Lung microvascular endothelial cell (primary cell): ENCODE data around the gene CES2. TPM values are rescaled to one million over a fixed set of nuclear protein-coding genes. Genes with fewer than 3 reads are reported as not detected.
"Not testable (repeated sequence)": the region's sequence is repeated elsewhere in the genome, so short reads cannot be mapped to it uniquely, and the experiment has no call there.

Experiments used
- DNase-seq, 2 donors: peaks; one replicate each; pipeline versions ENCODE4 v3.0.0 to v3.0.0-alpha.2; 2010; ENCODE audit warnings: low read depth in 2 of 2
- total RNA-seq: library from RNA; depleted of rRNA; stranded (reverse); fragments of >200 nt; gene quantifications from 2 replicates; pipeline ENCODE4 v1.2.1, GENCODE V29; 2014

CES2 gene
- total RNA-seq, 1 donor from 2014 or later: 12.7 TPM

DNA sequence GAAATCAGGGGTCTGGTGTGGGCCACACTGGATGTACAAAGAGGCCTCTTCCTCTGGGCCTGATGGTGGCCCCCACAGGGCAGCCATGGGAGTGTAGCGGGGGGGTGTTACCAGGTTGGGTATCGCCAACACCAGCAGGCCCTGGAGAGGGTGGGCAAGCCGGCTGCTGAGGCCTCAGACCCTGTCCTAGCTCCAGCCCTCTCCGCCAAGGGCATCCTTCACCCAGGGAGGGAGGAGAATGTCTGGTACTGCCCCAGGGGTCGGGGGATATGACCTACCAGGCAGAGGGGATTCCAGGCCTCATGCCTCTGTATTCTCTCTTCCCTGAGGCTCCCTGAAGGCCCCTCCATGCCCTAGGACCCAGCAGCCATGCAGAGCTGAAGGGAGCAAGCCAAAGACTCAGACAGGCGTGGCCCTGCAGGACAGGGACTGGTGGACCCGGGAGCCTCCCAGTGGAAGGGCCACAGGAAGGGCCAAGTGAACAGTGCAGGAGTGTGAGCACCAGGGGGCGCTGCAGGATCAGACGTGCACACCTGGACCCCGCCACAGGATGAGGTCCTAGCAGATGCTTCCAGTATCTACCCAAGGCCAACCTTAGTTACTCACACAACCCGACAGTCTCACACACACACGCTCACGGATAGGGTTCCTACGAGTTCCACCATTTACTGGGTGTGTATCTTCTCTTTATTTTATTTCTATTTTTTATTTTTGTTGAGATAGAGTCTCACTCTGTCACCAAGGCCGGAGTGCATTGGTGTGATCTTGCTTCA is 42.2 kb downstream of the CES2 start:
- peak; percentile 78 to 89 for DNase-seq

DNA sequence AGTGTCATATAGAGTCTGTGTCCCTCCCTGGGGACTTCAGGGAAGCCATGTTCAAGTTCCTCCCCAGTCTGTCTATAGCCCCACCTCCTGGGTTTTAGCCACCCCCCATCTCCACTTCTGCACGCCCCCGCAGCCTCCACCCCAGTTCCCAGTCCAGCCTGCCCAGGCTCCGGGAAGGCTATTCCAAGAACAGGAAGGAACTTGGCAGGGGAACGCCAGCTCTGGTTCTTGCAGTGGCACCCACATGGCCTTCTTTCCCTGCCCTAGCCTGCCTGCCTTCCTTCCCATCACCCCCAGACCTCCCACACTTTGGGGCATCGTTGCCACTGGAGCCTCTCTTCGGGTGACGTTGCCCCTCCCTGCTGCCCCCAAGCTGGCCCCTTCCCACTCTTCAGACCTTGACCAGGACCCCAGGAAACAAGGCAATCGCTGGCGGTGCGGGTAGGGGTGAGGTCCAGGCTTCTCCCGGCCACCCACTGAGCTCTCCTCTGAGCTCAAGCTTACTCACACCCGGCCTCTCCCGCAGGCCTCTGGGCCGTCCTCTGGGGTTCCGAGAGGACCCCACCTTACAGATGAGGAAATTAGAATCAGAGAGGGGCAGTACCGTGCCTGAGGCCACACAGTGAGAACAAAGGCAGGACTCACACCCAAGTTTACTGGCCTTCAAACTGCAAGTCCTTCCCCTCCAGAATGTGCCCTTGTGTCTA is 43.8 kb downstream of the CES2 start:
- DNase-seq: no peak

DNA sequence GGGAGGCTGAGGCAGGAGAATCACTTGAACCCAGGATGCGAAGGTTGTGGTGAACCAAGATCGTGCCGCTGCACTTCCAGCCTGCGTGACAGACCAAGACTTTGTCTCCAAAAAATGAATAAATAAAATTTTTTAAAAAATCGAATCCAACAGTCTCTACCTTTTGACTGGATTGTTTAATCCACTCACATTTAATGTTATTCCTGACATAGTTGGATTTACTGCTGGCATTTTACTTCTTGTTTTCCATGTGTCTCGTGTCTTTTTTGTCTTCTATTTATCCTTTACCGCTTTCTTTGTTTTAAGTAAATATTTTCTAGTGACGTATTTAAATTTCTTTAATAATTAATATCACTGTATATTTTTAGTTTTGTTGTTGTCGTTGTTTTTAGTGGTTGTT is 47.7 kb downstream of the CES2 start:
- DNase-seq: no peak

DNA sequence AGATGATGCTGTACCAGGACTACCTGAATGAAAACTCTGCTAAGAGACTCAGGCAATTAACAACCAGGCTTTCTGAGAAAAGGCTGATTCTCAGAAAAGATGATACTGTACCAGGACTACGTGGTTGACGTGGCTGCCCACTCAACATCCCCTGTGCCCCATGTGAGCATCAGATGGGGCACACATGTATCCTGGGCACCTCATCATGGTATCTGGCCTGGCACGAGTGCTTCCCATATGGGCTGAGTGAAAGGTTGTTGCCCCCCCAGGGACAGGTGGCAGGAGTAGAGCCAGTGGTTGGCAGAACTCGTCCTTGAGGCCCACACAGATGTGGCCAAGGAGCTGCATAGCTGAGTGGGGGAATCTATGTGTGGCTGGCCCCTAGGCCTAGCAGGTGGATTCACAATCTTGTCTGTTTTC is 49.6 kb downstream of the CES2 start:
- DNase-seq: no peak

DNA sequence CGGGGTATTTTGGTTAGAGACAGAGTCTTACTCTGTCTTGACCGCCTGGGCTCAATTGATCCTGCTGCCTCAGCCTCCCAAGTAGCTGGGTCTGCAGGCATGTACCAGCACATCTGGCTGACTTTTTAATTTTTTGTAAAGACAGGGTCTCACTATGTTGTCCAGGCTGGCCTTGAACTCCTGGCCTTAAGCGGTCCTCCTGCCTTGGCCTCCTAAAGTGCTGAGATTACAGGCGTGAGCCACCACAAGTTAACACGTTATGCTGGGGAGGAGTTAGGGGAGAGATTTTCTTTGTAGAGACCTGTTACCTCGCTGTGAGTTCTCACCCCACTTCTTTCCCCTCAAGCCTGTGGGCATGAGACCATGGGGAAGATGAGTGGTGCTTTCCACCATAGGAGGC is 51.2 kb downstream of the CES2 start:
- DNase-seq: no peak

DNA sequence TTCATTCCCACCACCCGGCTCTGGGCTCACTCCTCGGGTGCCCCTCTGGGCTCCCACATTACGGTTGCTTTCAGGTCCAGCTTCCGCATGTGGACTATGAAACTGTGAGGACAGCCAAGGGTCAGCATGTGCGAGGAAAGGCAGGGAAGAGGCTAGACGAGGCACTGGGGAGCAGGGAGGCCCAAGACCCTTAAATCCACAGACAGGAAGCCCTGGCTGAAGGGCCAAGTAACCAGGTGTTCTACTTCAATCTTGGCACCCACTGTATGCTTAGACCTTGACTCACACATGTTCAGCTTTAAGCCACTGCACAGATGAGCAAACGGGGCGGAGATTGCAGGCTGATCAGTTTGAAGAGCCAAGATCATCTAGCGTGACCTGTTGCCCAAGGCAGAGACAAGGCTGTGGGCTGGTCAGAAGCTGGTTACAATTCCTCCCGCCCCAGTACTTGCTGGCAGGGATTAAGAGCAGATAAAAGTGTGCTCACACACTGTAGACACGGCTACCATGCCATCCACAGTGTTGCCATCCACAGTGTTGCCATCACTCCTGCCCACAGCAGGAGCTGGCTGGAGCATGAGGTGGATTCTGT is 53.0 kb downstream of the CES2 start, which contains the start of gene CES4A:
Gene CES4A (plus strand): TSS at position 393 of the 592 bp plus-strand sequence. CDS start 184 bp downstream, at position 577.
- no peak for DNase-seq

DNA sequence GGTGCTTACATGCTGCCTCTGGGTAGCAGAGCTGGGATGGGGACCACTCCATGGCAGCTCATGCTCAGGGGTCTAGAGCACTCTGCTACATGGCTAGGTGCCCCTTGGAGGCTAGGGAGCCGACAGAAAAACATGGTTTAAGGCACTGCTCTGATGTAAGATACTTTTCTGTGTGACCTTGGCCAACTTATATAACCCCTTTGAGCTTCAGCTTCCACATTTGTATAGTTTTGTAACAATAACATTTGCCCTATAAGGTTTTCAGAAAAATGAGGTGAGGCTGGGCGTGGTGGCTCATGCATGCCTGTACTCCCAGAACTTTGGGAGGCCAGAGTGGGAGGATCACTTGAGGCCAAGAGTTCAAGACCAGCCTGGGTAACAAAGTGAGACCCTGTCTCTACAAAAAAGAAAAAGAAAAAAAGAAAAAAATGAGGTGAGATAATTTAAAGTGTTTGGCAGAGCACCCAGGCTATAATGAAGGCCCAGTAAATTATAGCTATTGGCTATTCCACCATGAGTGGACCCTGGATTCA is 56.3 kb downstream of the CES2 start:
- no peak for DNase-seq

DNA sequence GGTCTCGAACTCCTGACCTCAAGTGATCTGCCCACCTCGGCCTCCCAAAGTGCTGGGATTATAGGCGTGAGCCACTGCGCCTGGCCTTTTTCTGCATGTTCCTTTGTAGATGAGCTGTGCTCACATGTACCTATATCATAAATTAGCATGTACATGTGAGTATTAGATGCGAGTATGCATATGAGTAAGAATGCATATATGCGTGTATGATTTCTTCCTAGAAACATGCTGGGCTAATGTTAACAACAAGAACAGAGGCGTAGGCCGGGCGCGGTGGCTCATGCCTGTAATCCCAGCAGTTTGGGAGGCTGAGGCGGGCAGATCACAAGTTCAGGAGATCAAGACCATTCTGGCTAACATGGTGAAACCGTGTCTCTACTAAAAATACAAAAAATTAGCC is 58.2 kb downstream of the CES2 start:
- DNase-seq: not testable (repeated sequence)

Other genes starting within 250 kb of the CES2 start
- 5.4 and 7.6 TPM in 2 replicates for gene CMTM4, start 238.8 kb upstream of the CES2 start, total RNA-seq
- 83.7 and 132 TPM in 2 replicates for gene DYNC1LI2, start 183.9 kb upstream of the CES2 start, total RNA-seq
- under 0.01 TPM in 1 of 2 replicates, not detected in the other for gene TERB1, start 133.9 kb upstream of the CES2 start, total RNA-seq
- 32.5 and 44.7 TPM in 2 replicates for gene NAE1, start 104.5 kb upstream of the CES2 start, total RNA-seq
- not detected in 2 replicates for gene CA7, start 91.1 kb upstream of the CES2 start, total RNA-seq
- gene PDP2, start 55.0 kb upstream of the CES2 start, total RNA-seq: 3.9 and 6.7 TPM in 2 replicates
- gene CDH16, start 16.6 kb upstream of the CES2 start, total RNA-seq: not detected in 2 replicates
- 0.22 and 0.60 TPM in 2 replicates for gene RRAD, start 10.0 kb upstream of the CES2 start, total RNA-seq
- gene CIAO2B, start 1.1 kb upstream of the CES2 start, total RNA-seq: 124 and 176 TPM in 2 replicates
- under 0.01 TPM in 1 of 2 replicates, not detected in the other for gene CES3, start 25.8 kb downstream of the CES2 start, total RNA-seq
- 1.1 and 1.2 TPM in 2 replicates for gene CES4A, start 53.1 kb downstream of the CES2 start, total RNA-seq
- gene CBFB, start 93.6 kb downstream of the CES2 start, total RNA-seq: 35.9 and 40.8 TPM in 2 replicates
- 7.2 and 12.7 TPM in 2 replicates for gene PHAF1, start 174.4 kb downstream of the CES2 start, total RNA-seq
- 3.5 and 6.3 TPM in 2 replicates for gene B3GNT9, start 215.5 kb downstream of the CES2 start, total RNA-seq
- gene TRADD, start 224.4 kb downstream of the CES2 start, total RNA-seq: 10.7 and 16.3 TPM in 2 replicates
- gene FBXL8, start 224.4 kb downstream of the CES2 start, total RNA-seq: 4.1 and 5.6 TPM in 2 replicates
- 1.3 and 2.0 TPM in 2 replicates for gene HSF4, start 229.2 kb downstream of the CES2 start, total RNA-seq
- gene NOL3, start 235.0 kb downstream of the CES2 start, total RNA-seq: 4.8 and 5.6 TPM in 2 replicates
- gene MATCAP1, start 248.4 kb downstream of the CES2 start, total RNA-seq: 5.7 and 10.1 TPM in 2 replicates